ENCODE results near the gene KCNQ1. TPM values are rescaled to one million over a fixed set of nuclear protein-coding genes. Genes with fewer than 3 reads are reported as not detected.
A peak's percentile ranks its signal among the peaks of the same experiment; 100 is the strongest.

KCNQ1 gene
- total and polyA plus RNA-seq, 2 donors (not counting 3 experiments of a cell fraction or from before 2014, with no cell fraction given) = 0.07 to 0.09 TPM

DNA sequence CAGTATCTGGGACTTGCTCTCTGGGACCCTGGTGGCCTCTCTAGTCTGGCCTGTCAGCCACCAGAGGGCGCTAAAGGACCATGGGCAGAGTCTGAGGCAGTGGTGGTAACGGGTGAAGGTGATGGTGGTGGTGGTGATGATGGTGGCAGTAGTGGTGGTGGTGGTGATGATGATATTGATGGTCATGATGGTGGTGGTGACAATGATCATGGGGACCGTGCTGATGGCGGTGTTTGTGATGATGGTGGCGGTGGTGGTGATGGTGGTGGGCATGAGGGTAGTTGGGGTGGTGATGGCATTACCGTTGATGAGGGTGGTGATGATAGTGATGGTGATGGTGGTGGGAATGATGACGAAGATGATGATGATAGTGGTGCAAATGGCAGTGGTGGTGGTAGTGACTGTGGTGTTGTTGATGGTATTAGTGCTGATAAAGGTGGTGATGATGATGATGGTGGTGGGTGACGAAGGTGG, 16.4 kb upstream of the KCNQ1 start:
- H3K4me2 ChIP-seq (ENCODE audit: insufficient read depth, low read length) = no peak overlapping the region
- BruUV-seq (replicated peaks) = no TSS peak
- H3K4me1 ChIP-seq (ENCODE audit: control insufficient read depth, extremely low read depth, insufficient read depth, low read length) = no peaks in the 10 kb centered on the region
- peak; percentile 44 for FAIRE-seq
- H3K27ac ChIP-seq (ENCODE audit: insufficient read depth, low read depth, low read length) = no peak overlapping the region
- H4K20me1 ChIP-seq (replicated peaks; ENCODE audit: control insufficient read depth, extremely low read depth, insufficient read depth, low read length) = no peaks in the 10 kb centered on the region
- no peaks in the 10 kb centered on the region for H3K27me3 ChIP-seq (ENCODE audit: control insufficient read depth in 2 of 2, insufficient read depth in 2 of 2, low read length in 2 of 2)
- TF ChIP-seq FOS (IDR thresholded peaks at IDR 0.05; ENCODE audit: borderline replicate concordance, insufficient read depth, low read length) = no peak
- TF ChIP-seq, protein P1, sequence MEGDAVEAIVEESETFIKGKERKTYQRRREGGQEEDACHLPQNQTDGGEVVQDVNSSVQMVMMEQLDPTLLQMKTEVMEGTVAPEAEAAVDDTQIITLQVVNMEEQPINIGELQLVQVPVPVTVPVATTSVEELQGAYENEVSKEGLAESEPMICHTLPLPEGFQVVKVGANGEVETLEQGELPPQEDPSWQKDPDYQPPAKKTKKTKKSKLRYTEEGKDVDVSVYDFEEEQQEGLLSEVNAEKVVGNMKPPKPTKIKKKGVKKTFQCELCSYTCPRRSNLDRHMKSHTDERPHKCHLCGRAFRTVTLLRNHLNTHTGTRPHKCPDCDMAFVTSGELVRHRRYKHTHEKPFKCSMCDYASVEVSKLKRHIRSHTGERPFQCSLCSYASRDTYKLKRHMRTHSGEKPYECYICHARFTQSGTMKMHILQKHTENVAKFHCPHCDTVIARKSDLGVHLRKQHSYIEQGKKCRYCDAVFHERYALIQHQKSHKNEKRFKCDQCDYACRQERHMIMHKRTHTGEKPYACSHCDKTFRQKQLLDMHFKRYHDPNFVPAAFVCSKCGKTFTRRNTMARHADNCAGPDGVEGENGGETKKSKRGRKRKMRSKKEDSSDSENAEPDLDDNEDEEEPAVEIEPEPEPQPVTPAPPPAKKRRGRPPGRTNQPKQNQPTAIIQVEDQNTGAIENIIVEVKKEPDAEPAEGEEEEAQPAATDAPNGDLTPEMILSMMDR (IDR thresholded peaks at IDR 0.05; ENCODE audit: extremely low read depth in 1 of 2, insufficient read depth in 1 of 2, low read depth in 1 of 2, low read length in 2 of 2) = peak; percentile 76 to 84
- H3K9me3 ChIP-seq (replicated peaks; ENCODE audit: control insufficient read depth, insufficient read depth, low read length) = no peaks in the 10 kb centered on the region
- DNase-seq (ENCODE audit: low read depth, low spot score) = peak; percentile 32
- intact Hi-C loops (cut with micrococcal nuclease) (loop anchor here (1.0 to 2.0 kb wide), 2 partner anchors 103 to 460 kb away; no protein-coding TSS in a partner anchor), dilution Hi-C loops (cut with MboI; ENCODE audit: extremely low pct_ligation_motif_present, low sequenced_read_pairs) (no loop called here)
- no peaks in the 10 kb centered on the region for H3K36me3 ChIP-seq (ENCODE audit: control insufficient read depth in 2 of 2, extremely low read depth in 1 of 2, insufficient read depth in 2 of 2, low read length in 2 of 2)
- ChIA-PET CTCF (interaction anchor here (1.3 to 8.0 kb wide), 3 partner anchors 98 to 593 kb away, joined by 3 to 190 read pairs (median 4); no protein-coding TSS in a partner anchor), POLR2A (no interaction called here)
- H3K9me1 ChIP-seq (replicated peaks; ENCODE audit: control insufficient read depth, extremely low read depth, insufficient read depth, low read length) = no peaks in the 10 kb centered on the region
- H2AFZ ChIP-seq (ENCODE audit: low read depth, low read length) = no peak overlapping the region
- H3K4me3 ChIP-seq (replicated peaks in 1 of 3; ENCODE audit: insufficient read depth in 1 of 3, low read depth in 1 of 3, low read length in 3 of 3) = no peak overlapping the region
- H3K79me2 ChIP-seq (ENCODE audit: control insufficient read depth, insufficient read depth, low read length) = no peaks in the 10 kb centered on the region
- H3K9ac ChIP-seq (replicated peaks; ENCODE audit: extremely low read depth, insufficient read depth, low read length) = no peak overlapping the region

DNA sequence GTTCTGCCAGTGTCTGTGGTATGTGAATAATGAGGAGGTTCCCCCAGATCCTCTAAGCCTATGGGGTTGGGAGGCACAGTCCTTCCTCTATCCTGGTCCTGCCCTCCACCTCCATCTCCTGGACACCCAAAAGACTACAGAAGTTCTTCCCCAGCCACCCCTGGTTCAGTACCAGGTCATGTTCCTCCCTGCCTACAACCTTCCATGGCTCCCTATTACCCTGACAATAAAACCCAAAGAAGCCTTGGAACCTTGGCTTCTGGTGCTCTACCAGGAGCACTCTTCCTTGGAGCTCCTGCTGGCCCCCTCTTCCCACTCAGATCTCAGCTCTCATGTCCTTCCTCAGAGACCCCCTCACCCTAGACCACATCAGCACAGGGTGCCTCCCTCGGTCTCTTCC, 13.4 kb upstream of the KCNQ1 start:
- H3K4me2 ChIP-seq (ENCODE audit: insufficient read depth, low read length) = no peak overlapping the region
- H3K36me3 ChIP-seq (ENCODE audit: control insufficient read depth in 2 of 2, extremely low read depth in 1 of 2, insufficient read depth in 2 of 2, low read length in 2 of 2) = no peaks in the 10 kb centered on the region
- POLR2A ChIA-PET = no interaction called here
- no peaks in the 10 kb centered on the region for H3K27me3 ChIP-seq (ENCODE audit: control insufficient read depth in 2 of 2, insufficient read depth in 2 of 2, low read length in 2 of 2)
- dilution Hi-C loops (cut with MboI; ENCODE audit: extremely low pct_ligation_motif_present, low sequenced_read_pairs) (no loop called here), intact Hi-C loops (cut with micrococcal nuclease) (no loop called here)
- DNase-seq (ENCODE audit: low read depth, low spot score) (no peak), FAIRE-seq (no peak)
- no peaks in the 10 kb centered on the region for H3K9me1 ChIP-seq (replicated peaks; ENCODE audit: control insufficient read depth, extremely low read depth, insufficient read depth, low read length)
- no peak overlapping the region for H3K27ac ChIP-seq (ENCODE audit: insufficient read depth, low read depth, low read length)
- no peak overlapping the region for H3K4me3 ChIP-seq (replicated peaks in 1 of 3; ENCODE audit: insufficient read depth in 1 of 3, low read depth in 1 of 3, low read length in 3 of 3)
- H2AFZ ChIP-seq (ENCODE audit: low read depth, low read length) = no peak overlapping the region
- CTCF ChIA-PET = interaction anchor here (0.8 to 1.5 kb wide), 3 partner anchors 10 to 102 kb away, joined by 3 to 4 read pairs (median 3); no protein-coding TSS in a partner anchor
- no peaks in the 10 kb centered on the region for H3K9me3 ChIP-seq (replicated peaks; ENCODE audit: control insufficient read depth, insufficient read depth, low read length)
- H3K79me2 ChIP-seq (ENCODE audit: control insufficient read depth, insufficient read depth, low read length) = no peaks in the 10 kb centered on the region
- no peaks in the 10 kb centered on the region for H3K4me1 ChIP-seq (ENCODE audit: control insufficient read depth, extremely low read depth, insufficient read depth, low read length)
- BruUV-seq (replicated peaks) = no TSS peak
- H3K9ac ChIP-seq (replicated peaks; ENCODE audit: extremely low read depth, insufficient read depth, low read length) = no peak overlapping the region
- H4K20me1 ChIP-seq (replicated peaks; ENCODE audit: control insufficient read depth, extremely low read depth, insufficient read depth, low read length) = no peaks in the 10 kb centered on the region
- no peak for TF ChIP-seq FOS (IDR thresholded peaks at IDR 0.05; ENCODE audit: borderline replicate concordance, insufficient read depth, low read length)
- no peak for TF ChIP-seq POLR2AphosphoS5 (IDR thresholded peaks at IDR 0.05; ENCODE audit: insufficient read depth, low read depth, low read length)
- TF ChIP-seq MYC (IDR thresholded peaks at IDR 0.05; ENCODE audit: low read depth, low read length) = no peak
- no peak for TF ChIP-seq POLR2A (IDR thresholded peaks at IDR 0.05; ENCODE audit: low read depth, low read length)
